HAP-1 (cell line): ENCODE measurements around the gene PRR5L.

Experiments
- DNase-seq, 2 experiments: peaks; one replicate each; pipeline ENCODE4 v3.0.0-alpha.2; 2016 to 2020; ENCODE audit warnings: low spot score in 2 of 2
- H3K27me3 ChIP-seq: fragments of 250-450 bp; sonication (Bioruptor Pico); 2 replicates; pipeline ENCODE4 v1.5.1; 2020; ENCODE audit warnings: low read depth, mild to moderate bottlenecking, moderate library complexity
- H3K36me3 ChIP-seq: fragments of 250-450 bp; sonication (Bioruptor Pico); replicated peaks from 2 replicates; pipeline ENCODE4 v1.5.1; 2020; ENCODE audit warnings: mild to moderate bottlenecking
- H3K4me1 ChIP-seq: fragments of 250-450 bp; sonication (Bioruptor Pico); 2 replicates; pipeline ENCODE4 v1.5.1; 2020; ENCODE audit warnings: mild to moderate bottlenecking
- H3K4me3 ChIP-seq: fragments of 250-450 bp; sonication (Bioruptor Pico); 2 replicates; pipeline ENCODE4 v1.5.1; 2020; ENCODE audit warnings: mild to moderate bottlenecking, moderate library complexity
- H3K9me3 ChIP-seq: fragments of 250-450 bp; sonication (Bioruptor Pico); 2 replicates; pipeline ENCODE4 v1.5.1; 2020; ENCODE audit warnings: mild to moderate bottlenecking, moderate library complexity
- in situ Hi-C: fragments of 300-500 bp; cut with MboI; formaldehyde crosslinking; loops from 3 replicates; pipeline ENCODE4 v1.14.3; 2020; ENCODE audit warnings: low sequenced_read_pairs, inconsistent platforms, mixed read lengths

PRR5L gene

DNA sequence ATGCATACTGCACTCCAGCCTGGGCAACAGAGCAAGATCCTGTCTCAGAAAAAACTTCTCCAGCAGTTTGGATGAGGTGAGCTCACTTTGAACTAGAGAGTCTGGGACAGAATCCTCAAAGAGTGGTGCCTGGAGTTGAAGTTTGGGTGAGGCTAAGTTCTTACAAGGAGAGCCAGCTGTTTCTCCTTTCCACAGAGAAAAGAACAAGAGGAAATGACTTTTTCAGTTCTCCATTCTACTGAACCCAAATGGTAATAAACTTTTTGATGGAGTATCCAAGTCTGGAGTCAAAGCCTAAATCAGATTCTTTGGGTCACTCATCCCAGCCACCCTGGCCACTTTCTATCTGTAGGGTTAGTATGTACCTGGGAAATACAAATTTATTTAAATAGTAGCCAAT, 111.3 kb downstream of the PRR5L start:
- H3K4me1 ChIP-seq: no peaks in the 10 kb centered on the region
- no peaks in the 10 kb centered on the region for H3K9me3 ChIP-seq
- in situ Hi-C loops: no loop called here
- no peak for DNase-seq
- no peaks in the 10 kb centered on the region for H3K36me3 ChIP-seq
- no peaks in the 10 kb centered on the region for H3K27me3 ChIP-seq
- no peak overlapping the region for H3K4me3 ChIP-seq

DNA sequence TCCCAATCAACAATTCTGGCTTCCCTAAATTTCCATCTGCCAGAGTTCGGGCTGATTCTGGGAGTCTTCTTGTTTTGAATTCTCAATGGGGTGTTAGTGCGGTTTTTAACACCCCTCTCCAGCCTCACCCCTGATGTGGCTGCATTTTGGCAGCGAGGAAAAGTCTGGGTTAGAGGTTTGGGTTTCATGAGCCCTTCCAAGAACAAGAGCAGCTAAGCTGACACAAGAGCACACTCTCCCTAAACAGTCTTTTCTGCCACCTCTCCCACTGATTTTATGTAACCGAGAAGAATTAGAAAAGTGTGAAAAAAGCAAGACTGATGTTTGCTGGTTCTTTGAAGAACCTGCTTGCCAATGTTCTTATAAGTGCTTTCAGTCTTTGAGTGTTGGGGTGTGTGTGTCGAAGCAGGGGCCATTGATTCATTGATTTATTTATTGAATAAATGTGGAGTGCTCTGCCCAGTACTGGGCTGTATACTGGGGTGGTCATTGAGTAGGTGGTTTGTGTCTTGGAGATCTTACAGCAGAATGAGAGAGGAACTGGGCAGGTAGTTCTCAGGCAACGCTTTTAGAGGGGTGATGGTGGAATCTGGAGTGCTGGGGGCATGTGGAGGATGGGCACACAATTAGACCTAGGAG, 112.5 kb downstream of the PRR5L start:
- no peak for DNase-seq
- Histone ChIP-seq H3K4me1 (no peaks in the 10 kb centered on the region), H3K36me3 (no peaks in the 10 kb centered on the region), H3K9me3 (no peaks in the 10 kb centered on the region), H3K27me3 (no peaks in the 10 kb centered on the region), H3K4me3 (no peak overlapping the region)
- in situ Hi-C loops: no loop called here

DNA sequence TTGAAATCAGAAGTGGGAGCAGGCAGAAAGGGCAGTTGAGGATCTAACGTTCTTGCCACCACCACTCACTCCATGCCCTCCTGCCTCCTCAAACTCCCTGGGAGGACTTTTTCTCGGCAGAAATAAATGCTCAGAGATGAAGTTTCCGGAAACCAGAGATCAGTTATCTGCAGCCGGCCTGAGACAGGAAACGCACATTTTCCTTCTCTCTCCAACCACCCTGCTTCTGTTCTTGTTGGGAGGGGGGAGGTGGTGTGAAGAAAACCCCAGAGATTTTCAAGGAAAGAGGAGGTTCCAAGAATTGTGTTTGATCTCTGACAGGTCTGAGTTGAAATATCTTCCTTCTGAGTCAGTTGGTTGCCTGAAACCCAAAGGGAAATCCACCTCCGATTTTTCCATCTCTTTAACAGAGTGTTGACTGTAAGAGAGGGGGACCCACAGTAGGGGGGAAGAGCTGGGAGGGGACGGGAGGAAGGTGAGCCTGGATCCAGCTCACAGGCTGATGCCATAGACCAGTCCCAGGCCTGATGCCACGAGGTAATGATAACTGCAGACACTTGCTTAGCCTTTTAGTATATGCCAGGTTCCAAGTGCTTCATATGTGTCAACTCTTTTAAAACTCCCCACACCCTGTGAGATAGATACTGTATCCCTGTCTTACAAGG, 113.2 kb downstream of the PRR5L start:
- no peaks in the 10 kb centered on the region for H3K36me3 ChIP-seq
- in situ Hi-C loops: no loop called here

DNA sequence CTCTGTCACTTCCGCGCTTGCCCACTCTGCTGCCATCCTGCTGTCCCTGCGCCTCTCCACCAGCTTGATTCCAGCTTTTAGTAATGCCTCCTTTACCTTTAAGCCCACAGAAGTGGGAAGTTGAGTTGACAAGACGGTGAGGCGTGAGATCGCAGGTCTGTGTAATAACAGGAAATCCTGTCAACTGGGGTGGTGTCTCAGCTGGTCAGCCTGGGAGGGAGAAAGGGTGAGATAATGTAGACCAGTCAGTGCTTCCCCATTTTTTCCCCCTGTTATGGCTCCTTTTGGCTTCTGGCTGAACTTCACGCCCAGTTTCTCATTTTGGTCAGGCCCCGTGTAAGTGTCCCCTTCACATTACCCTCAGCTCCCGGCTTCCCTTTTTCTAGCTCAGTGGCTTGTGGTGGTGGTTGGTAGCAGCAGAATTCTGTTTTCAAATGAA, 115.1 kb downstream of the PRR5L start:
- in situ Hi-C loops: no loop called here
- Histone ChIP-seq H3K4me3 (no peak overlapping the region), H3K4me1 (no peaks in the 10 kb centered on the region), H3K36me3 (no peaks in the 10 kb centered on the region), H3K27me3 (no peaks in the 10 kb centered on the region), H3K9me3 (no peaks in the 10 kb centered on the region)
- no peak for DNase-seq

More for the DNA sequence above, 113.2 kb downstream of the PRR5L start:
- H3K27me3 ChIP-seq: no peaks in the 10 kb centered on the region
- DNase-seq: no peak
- no peaks in the 10 kb centered on the region for H3K9me3 ChIP-seq
- H3K4me1 ChIP-seq: no peaks in the 10 kb centered on the region
- H3K4me3 ChIP-seq: no peak overlapping the region

DNA sequence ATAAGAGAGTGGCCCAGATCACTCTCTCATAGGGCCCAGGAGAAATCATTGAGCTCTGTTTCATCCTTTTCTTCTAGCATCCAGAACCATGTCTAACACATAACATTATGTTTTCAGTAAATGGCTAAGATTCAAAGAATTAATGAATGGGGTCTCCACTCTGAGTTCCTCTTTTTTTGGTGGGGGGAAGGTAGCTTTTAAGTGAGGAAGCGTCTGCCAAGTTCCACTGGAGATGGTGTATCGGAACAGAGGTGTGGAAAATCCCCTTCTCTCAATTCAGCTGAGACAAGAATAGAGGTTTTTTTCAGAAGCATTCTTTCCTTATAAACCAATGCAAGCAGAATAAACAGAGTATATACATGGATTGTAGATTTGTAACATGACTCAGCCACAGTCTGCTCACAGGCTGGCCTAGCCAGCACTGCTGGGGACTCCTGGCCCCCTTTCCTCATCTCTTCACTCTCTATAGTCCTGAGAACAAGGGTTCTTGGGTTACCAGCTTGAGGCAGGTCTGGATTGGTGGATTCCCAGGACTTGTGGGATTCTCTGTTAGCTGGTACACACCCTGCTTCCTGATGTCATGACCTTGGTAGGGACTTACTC, 116.8 kb downstream of the PRR5L start:
- Histone ChIP-seq H3K4me1 (no peaks in the 10 kb centered on the region), H3K36me3 (no peaks in the 10 kb centered on the region)

DNA sequence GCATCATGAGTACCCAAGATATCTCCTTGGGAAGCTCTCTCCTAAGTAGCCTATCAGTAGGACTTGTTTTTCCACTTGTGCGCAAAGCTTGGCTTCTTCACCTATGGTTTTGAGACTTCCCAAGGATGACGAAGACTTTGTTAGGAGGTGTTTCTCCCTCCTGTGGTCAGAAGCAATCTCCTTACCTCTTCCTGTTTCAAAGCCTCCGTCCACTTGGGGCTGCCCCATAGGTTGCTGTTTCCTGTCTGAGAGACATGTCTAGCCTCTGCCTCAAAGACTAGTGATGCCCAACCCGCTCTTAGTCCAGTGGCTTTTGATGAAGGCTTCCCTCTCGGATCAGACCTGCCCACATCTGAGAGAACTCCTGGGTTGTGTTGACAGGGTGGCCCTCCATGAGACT, 121.1 kb downstream of the PRR5L start:
- Histone ChIP-seq H3K36me3 (no peaks in the 10 kb centered on the region), H3K9me3 (no peaks in the 10 kb centered on the region), H3K4me1 (no peaks in the 10 kb centered on the region), H3K4me3 (no peak overlapping the region), H3K27me3 (no peaks in the 10 kb centered on the region)
- DNase-seq: no peak
- in situ Hi-C loops: no loop called here

More for the DNA sequence above, 116.8 kb downstream of the PRR5L start:
- H3K9me3 ChIP-seq: no peaks in the 10 kb centered on the region
- no peak for DNase-seq
- in situ Hi-C loops: no loop called here
- no peaks in the 10 kb centered on the region for H3K27me3 ChIP-seq
- no peak overlapping the region for H3K4me3 ChIP-seq

DNA sequence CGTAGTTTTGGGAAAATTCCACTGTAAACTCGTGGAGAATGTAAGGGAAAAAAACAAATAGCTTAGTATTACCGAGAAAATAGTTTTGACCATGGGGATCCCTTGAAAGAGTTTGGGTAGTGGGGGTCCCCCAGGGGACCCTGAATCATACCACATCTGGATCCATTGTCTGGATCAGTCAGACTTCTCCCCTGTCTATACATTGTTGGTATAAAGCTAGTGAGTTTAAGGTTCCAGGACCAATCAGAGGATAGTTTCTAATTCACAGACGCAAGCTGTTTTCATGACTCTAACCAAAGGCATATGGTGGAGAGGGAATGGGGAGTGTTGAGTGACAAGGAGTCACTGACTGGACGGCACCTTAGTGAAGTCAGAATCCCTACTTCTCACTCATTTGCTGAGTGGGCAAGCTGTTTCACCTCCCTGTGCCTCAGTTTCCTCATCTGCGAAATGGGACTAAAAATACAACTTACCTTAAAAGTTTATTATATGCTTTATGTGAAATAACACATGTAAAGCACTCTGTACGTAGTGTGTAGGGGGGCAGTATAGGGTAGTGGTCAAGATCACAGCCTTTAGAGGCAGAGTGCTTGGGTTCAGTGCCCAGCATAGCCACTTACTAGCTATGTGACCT, 123.8 kb downstream of the PRR5L start:
- Histone ChIP-seq H3K36me3 (no peaks in the 10 kb centered on the region), H3K4me1 (no peaks in the 10 kb centered on the region)
- in situ Hi-C loops: no loop called here

DNA sequence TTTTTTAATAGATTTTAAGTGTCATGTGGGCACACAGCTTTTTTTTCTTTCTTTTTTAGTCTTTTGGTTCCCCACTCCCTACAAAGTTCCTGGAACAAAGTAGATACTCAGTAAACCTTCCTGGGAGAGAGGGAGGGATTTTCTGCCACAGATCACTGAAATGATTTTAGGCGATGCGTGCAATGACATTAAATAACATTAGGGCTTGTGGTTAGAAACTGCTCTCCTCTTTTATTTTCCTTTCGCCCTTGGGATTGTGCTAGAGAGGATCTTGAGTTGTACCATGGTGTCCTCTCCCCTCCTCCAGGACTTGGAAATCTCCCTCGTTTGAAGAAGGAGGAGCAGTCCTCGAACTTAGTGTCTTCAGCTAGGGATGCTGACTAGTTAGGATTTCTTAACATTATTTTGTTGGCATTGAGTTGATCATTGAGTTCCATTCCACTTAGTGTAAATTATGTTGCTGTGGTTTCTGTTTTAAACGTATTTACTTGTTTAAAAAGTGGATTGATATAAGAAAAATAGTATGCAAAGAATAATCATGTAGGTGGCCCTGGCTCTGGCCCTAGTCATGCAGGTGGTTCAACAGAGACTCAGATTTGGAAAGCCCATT, 125.6 kb downstream of the PRR5L start:
- no peak for DNase-seq
- Histone ChIP-seq H3K9me3 (no peaks in the 10 kb centered on the region), H3K4me1 (no peaks in the 10 kb centered on the region), H3K36me3 (no peaks in the 10 kb centered on the region), H3K4me3 (no peak overlapping the region), H3K27me3 (no peaks in the 10 kb centered on the region)
- in situ Hi-C loops: no loop called here

More for the DNA sequence above, 123.8 kb downstream of the PRR5L start:
- Histone ChIP-seq H3K4me3 (no peak overlapping the region), H3K27me3 (no peaks in the 10 kb centered on the region), H3K9me3 (no peaks in the 10 kb centered on the region)
- DNase-seq: no peak

DNA sequence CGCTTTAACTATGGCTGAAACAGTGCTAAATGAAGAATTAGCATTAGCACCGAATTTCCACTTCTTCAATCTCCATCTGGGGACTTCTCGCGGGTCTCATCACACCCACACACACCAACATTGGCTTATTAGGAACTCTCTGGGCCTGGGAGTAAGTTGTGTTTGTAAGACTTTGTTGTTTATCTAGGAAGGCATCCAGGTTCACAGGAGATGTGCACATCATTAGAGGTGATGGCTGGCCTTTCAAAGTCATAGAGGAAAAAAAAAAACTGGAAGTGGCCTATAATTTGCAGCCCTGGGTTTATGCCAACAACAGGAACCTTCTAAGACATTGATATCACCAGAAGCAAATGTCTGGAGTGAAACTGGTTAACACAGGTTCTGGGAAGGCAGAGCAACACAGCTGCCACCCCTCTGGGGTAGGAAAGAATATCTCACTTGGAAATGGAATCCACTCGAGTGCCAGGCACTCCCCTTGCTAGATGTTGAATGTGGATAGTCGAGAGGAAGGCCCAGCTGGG, 129.5 kb downstream of the PRR5L start:
- Histone ChIP-seq H3K9me3 (no peaks in the 10 kb centered on the region), H3K4me1 (no peaks in the 10 kb centered on the region), H3K4me3 (no peak overlapping the region), H3K27me3 (no peaks in the 10 kb centered on the region), H3K36me3 (no peaks in the 10 kb centered on the region)
- in situ Hi-C loops: no loop called here
- no peak for DNase-seq

DNA sequence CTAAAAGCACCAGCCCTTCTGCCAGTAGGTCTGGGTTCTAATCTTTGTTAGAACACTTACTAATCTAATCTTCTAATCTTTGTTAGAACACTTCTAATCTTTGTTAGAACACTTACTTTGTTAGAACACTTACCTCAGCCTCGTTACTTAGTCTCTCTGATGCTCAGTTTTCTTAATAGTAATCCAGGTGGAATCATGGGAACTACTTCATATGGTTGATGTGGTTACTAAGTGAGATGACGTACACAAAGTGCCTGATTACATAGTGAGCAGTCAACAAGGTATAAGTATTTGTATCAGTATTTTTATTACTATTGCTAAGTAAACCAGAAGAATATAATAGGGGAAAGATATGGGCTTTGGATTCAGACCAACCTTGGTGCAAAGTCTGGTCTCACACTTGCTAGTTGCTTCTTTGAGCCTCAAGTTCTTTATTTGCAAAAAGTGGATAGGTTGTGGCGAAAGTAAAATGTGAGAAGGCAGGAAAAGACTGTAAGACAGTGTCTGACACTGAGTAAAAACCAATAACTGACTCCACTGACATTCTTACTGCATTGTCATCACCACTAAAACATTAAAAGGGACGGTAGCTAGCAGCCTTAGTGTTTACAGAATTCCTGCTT, 130.2 kb downstream of the PRR5L start:
- DNase-seq: no peak
- no peaks in the 10 kb centered on the region for H3K9me3 ChIP-seq
- no peaks in the 10 kb centered on the region for H3K4me1 ChIP-seq
- in situ Hi-C loops: no loop called here
- no peaks in the 10 kb centered on the region for H3K36me3 ChIP-seq
- H3K27me3 ChIP-seq: no peaks in the 10 kb centered on the region
- H3K4me3 ChIP-seq: no peak overlapping the region

DNA sequence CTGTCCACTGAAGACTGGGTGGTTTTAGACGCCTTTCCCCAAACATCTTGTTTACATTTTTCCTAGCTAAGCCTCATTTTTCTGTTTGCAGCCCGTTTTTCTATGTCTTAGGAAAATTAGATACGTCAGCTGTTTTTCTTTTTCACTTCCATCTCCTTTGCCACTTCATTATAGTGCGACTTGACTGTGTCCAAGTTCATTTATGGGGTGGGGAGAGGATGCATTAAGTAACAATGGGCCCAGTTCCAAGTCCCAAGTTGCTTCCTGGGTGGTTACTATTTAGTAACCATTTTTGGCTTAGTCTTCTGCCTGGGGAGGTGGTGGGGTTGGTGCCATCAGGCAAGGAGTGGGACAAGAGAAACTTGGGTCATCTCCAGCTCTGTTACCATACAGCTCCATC, 131.0 kb downstream of the PRR5L start:
- DNase-seq: no peak

DNA sequence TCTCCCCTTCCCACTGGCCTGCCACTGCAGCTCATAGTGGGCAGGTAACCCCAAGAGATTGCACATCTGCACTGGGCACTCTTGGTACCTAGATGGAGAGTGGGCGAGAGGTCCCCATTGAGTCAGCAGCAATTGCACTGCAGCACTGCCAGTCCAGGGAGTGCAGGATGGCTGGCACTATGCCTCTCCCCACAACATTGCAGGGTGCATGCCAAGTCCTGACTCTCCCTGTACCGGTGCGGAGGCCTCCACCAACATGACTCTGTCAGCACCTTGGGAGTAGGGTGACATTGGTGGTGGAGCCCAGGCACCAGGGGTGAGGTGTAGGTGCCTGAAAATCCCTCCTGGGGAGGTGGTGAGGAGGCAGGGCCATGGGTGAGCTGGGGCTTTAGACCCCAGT, 131.8 kb downstream of the PRR5L start:
- no peaks in the 10 kb centered on the region for H3K9me3 ChIP-seq
- H3K27me3 ChIP-seq: no peaks in the 10 kb centered on the region
- no peaks in the 10 kb centered on the region for H3K4me1 ChIP-seq
- DNase-seq: no peak
- in situ Hi-C loops: no loop called here
- no peaks in the 10 kb centered on the region for H3K36me3 ChIP-seq
- no peak overlapping the region for H3K4me3 ChIP-seq

More for the DNA sequence above, 131.0 kb downstream of the PRR5L start:
- Histone ChIP-seq H3K9me3 (no peaks in the 10 kb centered on the region), H3K27me3 (no peaks in the 10 kb centered on the region), H3K4me3 (no peak overlapping the region), H3K4me1 (no peaks in the 10 kb centered on the region), H3K36me3 (no peaks in the 10 kb centered on the region)
- in situ Hi-C loops: no loop called here

DNA sequence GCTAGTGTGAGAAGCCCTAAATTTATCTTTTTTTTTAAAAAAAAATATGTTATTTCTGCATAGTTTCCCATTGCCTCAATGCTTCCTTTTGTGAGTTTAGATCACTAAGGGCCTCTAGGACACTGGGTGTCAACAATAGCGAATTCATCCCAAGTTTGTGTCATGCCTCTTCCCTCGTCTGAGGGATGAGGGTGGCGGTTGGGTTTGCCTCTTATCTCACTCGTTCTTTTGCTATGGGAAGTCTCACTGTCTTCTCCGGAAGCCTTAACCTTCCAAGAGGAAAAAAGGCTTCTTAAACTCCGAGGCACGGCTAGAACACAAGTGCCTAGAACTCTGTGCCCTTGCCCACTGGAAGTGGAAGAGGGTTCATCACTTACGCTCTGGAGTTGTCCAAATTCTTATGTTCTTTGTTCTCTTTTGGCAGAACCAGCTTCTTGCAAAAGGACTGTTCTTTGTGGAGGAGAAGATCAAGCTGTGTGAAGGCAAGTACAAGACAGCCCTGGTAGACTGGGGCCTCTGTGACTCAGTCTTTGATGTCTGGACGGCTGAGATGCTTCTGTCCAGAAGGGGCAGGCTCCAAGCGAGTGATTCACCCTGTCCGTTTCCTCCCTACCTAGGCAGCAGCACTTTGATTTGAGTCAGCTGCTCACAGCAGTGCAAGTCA, 135.5 kb downstream of the PRR5L start:
- Histone ChIP-seq H3K27me3 (no peaks in the 10 kb centered on the region), H3K9me3 (no peaks in the 10 kb centered on the region), H3K4me1 (no peaks in the 10 kb centered on the region), H3K4me3 (no peak overlapping the region), H3K36me3 (no peaks in the 10 kb centered on the region)
- in situ Hi-C loops: no loop called here
- DNase-seq: no peak
